GM19239 (cell line): Measurements from ENCODE around the gene TWIST2.

Source experiments
- DNase-seq: peaks from one replicate; pipeline ENCODE4 v3.0.0; 2011; ENCODE audit warnings: low spot score; ENCODE audit not compliant: insufficient read length
- FAIRE-seq: peaks from 2 replicates; lab custom pipeline; 2011; peaks lifted over from hg19 to GRCh38; lab: Jason Lieb, UNC

The TWIST2 gene

GRCh38 chr2:238927746-238928519 lies 80.0 kb downstream of the TWIST2 start:
- FAIRE-seq (no peak), DNase-seq (no peak)

GRCh38 chr2:238928520-238929241 lies 80.8 kb downstream of the TWIST2 start:
- FAIRE-seq (no peak), DNase-seq (no peak)

GRCh38 chr2:238929242-238930081 lies 81.6 kb downstream of the TWIST2 start:
- no peak for FAIRE-seq
- DNase-seq: no peak

- FAIRE-seq (no peak), DNase-seq (no peak)
Measured at GRCh38 chr2:238930216-238930615, 82.3 kb downstream of the TWIST2 start.

- no peak for FAIRE-seq
- DNase-seq: no peak
Measured at GRCh38 chr2:238936162-238937052, 88.5 kb downstream of the TWIST2 start.

GRCh38 chr2:238938003-238938400 lies 90.1 kb downstream of the TWIST2 start:
- FAIRE-seq (no peak), DNase-seq (no peak)

GRCh38 chr2:238938401-238939055 lies 90.6 kb downstream of the TWIST2 start:
- DNase-seq: no peak
- FAIRE-seq: no peak

GRCh38 chr2:238939074-238939473 lies 91.2 kb downstream of the TWIST2 start:
- DNase-seq (no peak), FAIRE-seq (no peak)

- DNase-seq (no peak), FAIRE-seq (no peak)
Measured at GRCh38 chr2:238939521-238940403, 91.9 kb downstream of the TWIST2 start.

- FAIRE-seq: no peak
- no peak for DNase-seq
Measured at GRCh38 chr2:238940806-238941205, 92.9 kb downstream of the TWIST2 start.

- FAIRE-seq (no peak), DNase-seq (no peak)
Measured at GRCh38 chr2:238941262-238941792, 93.4 kb downstream of the TWIST2 start.

GRCh38 chr2:238942080-238942725 lies 94.3 kb downstream of the TWIST2 start:
- DNase-seq (no peak), FAIRE-seq (no peak)

- FAIRE-seq (no peak), DNase-seq (no peak)
Measured at GRCh38 chr2:238942726-238943300, 94.9 kb downstream of the TWIST2 start.

GRCh38 chr2:238943338-238944067 lies 95.6 kb downstream of the TWIST2 start:
- FAIRE-seq: no peak

GRCh38 chr2:238945433-238946150 lies 97.7 kb downstream of the TWIST2 start:
- DNase-seq (no peak), FAIRE-seq (no peak)

More at GRCh38 chr2:238943338-238944067, 95.6 kb downstream of the TWIST2 start:
- DNase-seq: no peak
